HG03045 (cell line): ENCODE data around the gene BST1.
A peak's percentile ranks its signal among the peaks of the same experiment; 100 is the strongest.
"Not testable (repeated sequence)": the region's sequence is repeated elsewhere in the genome, so short reads cannot be mapped to it uniquely, and the experiment has no call there.

ENCODE experiments used
- ATAC-seq: cut with Tn5 transposase; IDR thresholded peaks from one replicate; pipeline ENCODE4 v1.9.1; 2021; ENCODE audit warnings: mild to moderate bottlenecking, moderate library complexity; ENCODE audit not compliant: unreplicated experiment

BST1 gene

DNA sequence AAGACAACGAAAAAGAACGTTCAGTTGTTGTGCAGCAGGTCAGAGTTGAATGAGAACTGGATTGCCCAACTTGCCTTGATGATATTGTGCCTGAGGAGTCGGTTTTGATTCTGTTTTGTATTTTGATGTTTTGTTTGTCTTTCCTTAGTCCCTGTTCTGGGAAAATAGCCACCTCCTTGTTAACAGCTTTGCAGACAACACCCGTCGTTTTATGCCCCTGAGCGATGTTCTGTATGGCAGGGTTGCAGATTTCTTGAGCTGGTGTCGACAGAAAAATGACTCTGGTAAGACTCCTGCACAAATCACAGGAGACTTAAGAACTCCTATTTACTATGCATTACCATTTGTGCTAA lies 4.5 kb downstream of the BST1 start:
- ATAC-seq: no peak

GRCh38 chr4:15711762-15712161 lies 8.9 kb downstream of the BST1 start:
- no peak for ATAC-seq

DNA sequence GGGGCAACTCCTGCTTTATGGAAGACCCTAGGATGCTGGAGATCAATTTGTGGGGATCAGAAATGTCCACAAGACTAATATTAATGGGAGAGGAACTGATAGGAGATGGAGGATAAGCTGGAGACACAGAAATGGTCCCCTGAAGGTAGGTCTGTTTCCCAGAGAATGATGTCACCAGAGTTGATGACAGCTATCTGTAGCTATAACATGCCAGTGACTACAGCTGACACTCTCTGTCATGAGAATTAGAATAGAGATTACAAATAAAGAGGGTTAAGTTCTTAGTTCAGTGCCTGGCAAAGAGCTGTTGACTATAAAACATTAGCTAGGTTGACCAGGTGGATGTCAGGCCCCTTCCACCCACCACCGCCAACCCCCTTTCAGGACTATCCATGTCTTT lies 9.3 kb downstream of the BST1 start:
- ATAC-seq: no peak

- no peak for ATAC-seq
Measured at GRCh38 chr4:15714141-15714540, 11.3 kb downstream of the BST1 start.

DNA sequence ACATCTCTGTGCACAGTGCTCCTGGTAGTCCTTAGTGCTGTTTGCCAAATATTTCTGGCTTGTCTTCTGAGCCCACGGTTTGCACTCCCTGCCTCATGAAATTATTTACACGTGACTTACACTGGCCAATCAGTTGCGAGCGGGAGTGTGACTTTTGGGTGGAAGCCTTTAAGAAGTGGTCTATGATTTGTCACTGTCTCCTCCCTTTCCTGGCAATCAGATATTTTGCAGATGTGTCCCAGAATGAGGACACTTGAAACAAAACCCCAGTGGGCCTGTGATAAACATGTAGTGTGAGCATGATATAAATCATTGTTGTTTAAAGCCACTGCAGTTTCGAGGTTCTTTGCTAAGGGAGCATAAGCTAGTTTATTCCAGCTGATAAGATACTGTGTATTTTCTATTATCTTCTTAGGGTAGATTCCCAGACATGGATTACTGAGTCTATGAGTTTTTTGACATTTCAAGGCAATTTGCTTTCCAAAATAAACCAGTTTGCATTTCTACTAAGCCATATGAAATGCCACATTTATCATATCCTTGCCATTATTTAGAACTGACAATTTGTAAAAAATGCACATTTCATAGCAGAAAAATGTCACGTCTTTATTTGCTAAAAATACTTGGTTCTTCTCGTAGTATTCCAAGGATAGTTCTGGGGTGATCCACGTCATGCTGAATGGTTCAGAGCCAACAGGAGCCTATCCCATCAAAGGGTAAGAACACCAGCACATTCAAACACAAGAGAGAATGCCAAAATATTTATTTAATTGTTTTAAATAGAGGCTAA lies 12.0 kb downstream of the BST1 start:
- no peak for ATAC-seq

- ATAC-seq: no peak
Measured at GRCh38 chr4:15716115-15716514, 13.2 kb downstream of the BST1 start.

DNA sequence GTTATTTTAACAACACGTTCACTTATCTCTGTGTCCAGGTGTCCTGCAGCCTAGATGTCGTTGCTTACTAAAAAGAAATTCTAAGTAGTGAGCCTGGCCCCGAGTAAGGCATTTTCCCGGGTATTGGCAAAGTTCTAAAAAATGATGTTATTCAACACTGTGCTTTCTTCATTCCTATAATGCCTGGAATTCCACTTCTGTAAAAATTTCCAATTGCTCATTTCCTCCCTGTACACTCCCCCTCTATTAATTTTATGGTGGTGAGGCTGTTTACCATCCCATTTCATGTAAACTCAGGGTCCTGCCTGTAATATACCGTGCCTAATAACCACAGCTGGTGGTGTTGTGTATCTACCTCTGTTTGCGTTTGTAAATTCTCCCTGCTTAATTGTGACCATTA lies 14.2 kb downstream of the BST1 start:
- ATAC-seq: no peak

DNA sequence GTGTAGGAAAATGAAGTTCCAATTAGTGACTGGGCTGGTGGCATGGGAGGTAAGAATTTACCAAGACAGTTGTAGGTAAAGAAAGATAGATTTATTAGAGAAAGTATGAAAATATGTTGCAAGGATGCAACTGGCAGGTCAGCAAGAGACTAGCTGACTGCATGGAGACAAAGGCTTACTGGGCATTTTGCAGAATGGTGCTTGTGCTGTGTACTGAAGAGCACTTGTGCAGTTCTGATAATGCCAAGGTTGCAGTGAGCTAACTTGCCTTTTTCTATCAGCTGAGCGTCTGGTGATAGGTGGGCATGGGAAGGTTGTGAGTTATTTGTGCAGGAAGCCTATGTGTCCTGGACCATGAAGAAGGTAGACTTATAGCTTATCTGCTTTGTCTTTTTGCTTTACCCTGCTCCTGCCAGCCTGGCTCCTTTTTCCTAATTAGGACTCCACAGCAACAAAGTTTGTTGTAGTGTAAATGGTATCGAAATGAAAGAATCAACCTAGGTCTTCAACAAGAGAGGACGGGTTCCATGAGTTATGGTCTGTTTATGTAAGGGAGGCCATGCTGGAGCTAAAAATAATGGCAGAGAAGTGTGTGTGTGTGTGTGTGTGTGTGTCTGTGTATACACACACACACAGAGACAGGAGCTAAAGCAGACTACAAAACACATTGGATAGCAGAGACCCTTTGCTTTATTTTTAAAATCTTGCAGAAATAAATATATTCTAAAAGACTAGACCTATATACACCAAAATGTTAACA lies 15.0 kb downstream of the BST1 start:
- no peak for ATAC-seq

DNA sequence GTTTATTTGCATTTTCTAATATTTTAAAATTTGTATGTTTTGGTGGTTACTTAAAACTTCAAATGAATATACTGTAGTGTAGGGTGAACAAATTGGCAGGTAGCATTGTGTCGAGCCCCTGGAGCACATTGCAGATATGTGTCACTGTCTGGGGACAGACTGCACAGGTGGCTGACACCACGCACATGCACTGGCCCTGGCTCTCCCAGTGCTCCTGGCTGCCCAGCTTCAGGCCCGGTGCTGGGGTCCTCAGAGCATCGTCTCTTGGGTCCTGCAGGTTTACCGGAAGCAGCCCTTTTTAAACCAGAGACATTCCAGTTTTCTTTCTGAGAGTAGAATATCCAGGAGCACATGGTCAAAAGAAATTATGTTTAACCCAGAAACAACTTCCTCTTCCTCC lies 15.6 kb downstream of the BST1 start:
- ATAC-seq: no peak

DNA sequence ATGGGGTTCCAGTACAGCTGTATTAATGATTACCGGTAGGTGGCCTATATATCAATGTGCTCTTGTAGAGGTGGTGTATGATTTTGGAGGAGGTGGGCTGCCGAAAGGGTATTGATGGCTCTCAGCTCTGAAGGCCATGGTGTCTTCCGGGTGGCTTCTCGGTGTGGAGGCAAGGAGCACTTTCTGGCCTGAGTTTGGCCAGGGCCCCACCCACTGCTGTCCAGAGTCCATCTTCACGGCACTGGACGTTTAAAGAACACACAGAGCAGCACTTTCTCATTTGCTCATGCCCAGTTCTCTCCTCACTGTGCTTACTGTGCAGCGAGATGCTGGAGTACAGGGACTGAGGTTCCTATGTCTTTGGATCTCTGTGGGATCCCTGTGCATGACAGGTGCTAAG lies 16.1 kb downstream of the BST1 start:
- no peak for ATAC-seq

- ATAC-seq: no peak
Measured at GRCh38 chr4:15719506-15719905, 16.6 kb downstream of the BST1 start.

DNA sequence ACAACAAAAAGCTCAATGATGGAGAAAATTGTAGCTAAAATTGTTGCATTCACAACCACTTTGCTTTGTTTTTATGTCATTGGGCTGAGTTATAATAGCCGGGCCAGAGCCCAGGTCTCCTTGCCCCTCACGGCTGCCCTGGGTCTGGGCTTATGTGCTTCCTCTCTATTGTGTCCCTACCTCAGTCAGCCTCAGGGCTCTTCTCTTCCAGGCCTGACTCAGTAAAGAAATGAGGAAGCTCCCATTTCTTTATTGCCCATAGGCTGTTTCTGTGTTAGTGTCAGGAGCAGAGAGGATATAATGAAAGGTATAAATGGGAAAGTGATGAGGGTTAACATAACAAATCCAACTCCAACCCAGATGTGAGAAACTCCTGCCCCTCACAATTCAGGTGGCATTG lies 18.0 kb downstream of the BST1 start:
- ATAC-seq: no peak

- ATAC-seq: no peak
Measured at GRCh38 chr4:15725608-15726007, 22.7 kb downstream of the BST1 start.

DNA sequence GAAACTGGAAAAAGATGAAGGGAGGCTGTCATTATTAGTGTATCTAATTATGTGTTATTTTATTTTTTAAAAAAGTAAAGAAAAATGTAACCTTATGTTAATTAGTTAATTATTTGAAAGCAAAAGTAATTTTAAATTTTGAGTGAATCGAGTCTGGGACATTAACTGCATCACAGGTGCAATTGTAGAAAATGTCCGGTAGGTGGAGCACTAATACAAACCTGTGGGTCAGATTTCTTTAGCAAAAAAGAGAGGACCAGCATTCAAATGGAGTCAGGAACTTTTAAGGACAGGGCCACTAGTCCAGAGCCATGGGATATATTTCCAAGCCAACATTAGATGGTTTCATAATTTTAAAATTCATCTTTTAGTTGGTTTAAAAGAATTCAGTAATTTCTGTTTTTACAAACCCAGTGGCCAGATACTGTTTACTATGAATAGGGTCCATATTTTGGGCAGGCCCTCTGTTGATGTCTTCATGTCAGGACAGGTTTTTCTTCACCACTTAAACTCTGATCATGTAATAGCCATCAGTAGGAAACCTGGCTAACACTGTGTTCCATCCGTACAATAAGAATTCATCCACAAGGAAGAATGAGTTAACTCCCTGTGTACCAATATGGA lies 27.2 kb downstream of the BST1 start:
- ATAC-seq: peak; percentile 55

GRCh38 chr4:15733061-15733460 lies 30.2 kb downstream of the BST1 start:
- not testable (repeated sequence) for ATAC-seq

DNA sequence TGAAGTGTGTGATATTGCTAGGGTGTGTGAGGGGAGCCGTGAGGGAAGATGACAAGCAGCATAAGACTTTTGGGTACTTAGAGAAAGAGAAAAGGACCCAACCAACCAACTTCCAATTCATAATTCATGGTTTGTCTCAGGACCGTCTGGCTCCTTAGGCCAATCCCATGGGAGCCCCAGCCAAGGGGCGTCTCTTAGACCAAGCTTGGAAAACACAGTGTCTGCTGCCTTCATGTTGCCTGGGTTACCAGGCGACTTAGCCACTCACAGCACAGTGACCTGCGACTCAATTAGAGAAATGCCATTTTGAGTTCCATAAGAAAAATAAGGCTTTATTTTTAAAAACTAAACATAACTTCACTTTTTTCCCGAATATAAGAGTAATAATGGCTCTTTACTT lies 32.7 kb downstream of the BST1 start:
- no peak for ATAC-seq

DNA sequence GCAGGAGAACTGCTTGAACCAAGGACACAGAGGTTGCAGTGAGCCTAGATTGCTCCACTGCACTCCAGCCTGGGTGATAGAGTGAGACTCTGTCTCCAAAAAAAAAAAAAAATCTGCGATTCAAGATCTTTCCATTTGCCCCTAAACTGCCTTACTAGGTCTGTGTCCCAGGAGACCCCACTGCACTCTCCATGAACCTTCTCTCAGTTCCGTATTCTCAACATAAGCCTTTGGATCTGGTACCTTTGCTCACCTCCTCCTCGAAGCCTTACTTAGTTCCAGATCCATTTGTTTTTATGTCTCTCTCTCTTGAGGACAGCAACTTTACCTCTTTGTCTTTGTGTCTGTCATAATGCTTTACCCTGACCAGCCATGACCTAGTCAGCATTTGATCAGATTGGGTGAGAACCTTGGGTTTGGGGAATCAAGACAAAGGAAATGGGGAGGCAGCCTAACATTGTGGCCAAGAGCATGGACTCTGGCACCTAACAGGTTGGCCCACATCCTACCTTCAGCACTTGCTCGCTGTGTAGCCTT lies 33.7 kb downstream of the BST1 start:
- ATAC-seq: no peak

GRCh38 chr4:15737255-15737654 lies 34.4 kb downstream of the BST1 start:
- ATAC-seq: no peak

GRCh38 chr4:15738877-15739276 lies 36.0 kb downstream of the BST1 start:
- no peak for ATAC-seq

DNA sequence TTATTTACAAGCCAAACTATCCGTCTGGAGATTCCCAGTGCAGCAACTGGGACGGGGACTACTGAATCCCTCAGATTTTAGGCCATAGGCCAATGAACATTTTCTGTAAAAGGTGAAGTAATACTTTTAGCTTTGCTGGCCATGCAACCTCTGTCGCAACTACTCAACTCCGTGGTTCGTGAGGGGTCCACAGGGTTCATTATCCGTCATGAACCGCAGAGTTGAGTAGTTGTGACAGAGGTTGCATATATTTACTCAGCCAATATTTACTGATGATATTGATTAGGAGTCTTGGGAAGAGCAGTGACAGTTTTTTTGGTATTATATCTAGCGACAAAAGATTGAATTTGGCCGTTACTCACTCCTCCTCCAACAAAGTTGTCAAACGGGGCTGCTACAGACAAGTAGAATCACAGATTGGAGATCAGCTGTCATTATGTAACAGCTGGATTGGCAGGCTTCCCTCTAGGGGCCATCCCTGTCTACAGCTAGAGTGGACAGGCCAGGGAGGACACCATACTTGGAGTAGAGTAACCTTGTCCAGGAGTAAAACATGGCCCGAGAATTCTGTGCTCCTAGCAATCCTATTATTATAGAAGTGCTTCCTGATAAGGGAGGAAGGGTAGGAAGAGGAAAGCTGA lies 38.0 kb downstream of the BST1 start:
- no peak for ATAC-seq

GRCh38 chr4:15742083-15742582 lies 39.3 kb downstream of the BST1 start:
- no peak for ATAC-seq
